Cardiac muscle cell (in vitro differentiated cells and primary cell): Measurements from ENCODE around the gene TTLL10. TPM values are rescaled to one million over a fixed set of nuclear protein-coding genes. Genes with fewer than 3 reads are reported as not detected.

Experiments
- DNase-seq, 2 donors: peaks; one replicate each; pipeline versions ENCODE4 v3.0.0 to v3.0.0-alpha.2; 2010 to 2017; ENCODE audit warnings: low read depth in 1 of 2, low spot score in 1 of 2
- H3K27ac ChIP-seq: fragments of 200-600 bp; sonication (generic); 2 replicates; pipeline ENCODE4 v1.5.1; 2016
- H3K27me3 ChIP-seq: fragments of 200-600 bp; sonication (generic); 2 replicates; pipeline ENCODE4 v1.6.0; 2016; ENCODE audit warnings: control low read depth
- H3K36me3 ChIP-seq: fragments of 200-600 bp; sonication (generic); 2 replicates; pipeline ENCODE4 v1.5.1; 2016; ENCODE audit warnings: control low read depth
- H3K4me1 ChIP-seq: fragments of 200-600 bp; sonication (generic); 2 replicates; pipeline ENCODE4 v1.8.1; 2017; ENCODE audit warnings: low read depth, mild to moderate bottlenecking, mixed run types
- H3K4me3 ChIP-seq: fragments of 200-600 bp; sonication (generic); 2 replicates; pipeline ENCODE4 v1.5.1; 2016; ENCODE audit warnings: mild to moderate bottlenecking
- H3K9me3 ChIP-seq: fragments of 200-600 bp; sonication (generic); 2 replicates; pipeline ENCODE4 v1.5.1; 2017; ENCODE audit warnings: low read depth, mild to moderate bottlenecking, control low read depth
- CTCF ChIP-seq: IDR thresholded peaks from 2 replicates; pipeline ENCODE4 v1.5.1; 2012; ENCODE audit warnings: low read depth, mild to moderate bottlenecking, low read length
- polyA plus RNA-seq: library from polyadenylated mRNA; unstranded; fragments of >200 nt; fragmentation: Nextera tagmentation; extraction: Ambion mirVana; gene quantifications from 2 replicates; pipeline ENCODE4 v1.2.1, GENCODE V29; 2016
- total RNA-seq: library from RNA; depleted of rRNA; stranded (reverse); fragments of >200 nt; gene quantifications from 2 replicates; pipeline ENCODE4 v1.2.3, GENCODE V29; 2016

TTLL10 gene
- total and polyA plus RNA-seq, 2 experiments from 2014 or later: 0.31 TPM; not detected in 1

- no peak within 1 kb of the TSS for H3K27ac ChIP-seq
These were observed 39.9 kb downstream of the TTLL10 start, which contains the start of gene TNFRSF4 for GRCh38 chr1:1213345-1214265. TNFRSF4 (minus strand) TSS chr1:1214153; CDS start chr1:1214127, 26 bp downstream.

GRCh38 chr1:1215080-1215676, 41.5 kb downstream of the TTLL10 start:
- TF ChIP-seq CTCF: no peak
- no peaks in the 10 kb centered on the region for H3K27me3 ChIP-seq
- H3K27ac ChIP-seq: no peak overlapping the region
- H3K4me1 ChIP-seq: no peaks in the 10 kb centered on the region
- H3K9me3 ChIP-seq: no peaks in the 10 kb centered on the region
- peaks cover 9% of the 10 kb centered on the region for H3K36me3 ChIP-seq
- DNase-seq: no peak
- H3K4me3 ChIP-seq: no peak overlapping the region

More at GRCh38 chr1:1213345-1214265, 39.9 kb downstream of the TTLL10 start, which contains the start of gene TNFRSF4:
- Histone ChIP-seq H3K36me3 (peaks cover 7% of the 10 kb centered on the region), H3K4me1 (no peaks in the 10 kb centered on the region), H3K27me3 (no peaks in the 10 kb centered on the region), H3K9me3 (no peaks in the 10 kb centered on the region), H3K4me3 (no peak within 1 kb of the TSS)
- TF ChIP-seq CTCF: no peak
- DNase-seq: no peak

GRCh38 chr1:1215881-1216605, 42.4 kb downstream of the TTLL10 start:
- Histone ChIP-seq H3K27me3 (no peaks in the 10 kb centered on the region), H3K9me3 (no peaks in the 10 kb centered on the region), H3K27ac (no peak overlapping the region), H3K36me3 (peaks cover 12% of the 10 kb centered on the region), H3K4me3 (no peak overlapping the region), H3K4me1 (no peaks in the 10 kb centered on the region)
- TF ChIP-seq CTCF: no peak
- no peak for DNase-seq

- peaks cover 16% of the 10 kb centered on the region for H3K36me3 ChIP-seq
- no peak for TF ChIP-seq CTCF
- H3K9me3 ChIP-seq: no peaks in the 10 kb centered on the region
- no peak overlapping the region for H3K4me3 ChIP-seq
- no peak overlapping the region for H3K27ac ChIP-seq
- H3K4me1 ChIP-seq: no peaks in the 10 kb centered on the region
- H3K27me3 ChIP-seq: no peaks in the 10 kb centered on the region
- DNase-seq: no peak
These were observed 43.3 kb downstream of the TTLL10 start for GRCh38 chr1:1216770-1217620.
